C1 segment of cervical spinal cord (tissue), 14 donors: ENCODE measurements around the gene MCC.

ENCODE experiments used
- DNase-seq, 14 donors: peaks; one replicate each; lab custom pipeline; 2025; lab: John Stamatoyannopoulos, UW

The MCC gene

DNA sequence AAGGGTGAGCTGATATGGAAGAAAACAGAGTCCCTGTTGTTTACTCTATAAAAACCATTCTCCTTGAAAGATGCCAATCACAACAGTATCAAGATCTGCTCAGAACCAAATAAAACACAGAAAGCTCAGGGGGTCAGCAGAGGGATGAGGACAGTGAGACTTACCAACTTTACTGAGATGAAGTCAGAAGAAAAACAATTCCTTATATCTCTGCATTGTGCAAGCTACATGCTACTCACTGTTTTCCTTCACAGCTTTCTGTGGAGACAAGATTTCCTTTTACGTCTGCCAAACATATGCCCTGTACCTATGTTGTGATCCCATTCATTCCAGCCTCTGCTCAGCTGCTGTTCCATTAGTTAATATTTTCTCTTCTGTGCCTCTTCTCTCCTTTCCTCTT is 239.0 kb downstream of the MCC start:
- DNase-seq, result no peak

DNA sequence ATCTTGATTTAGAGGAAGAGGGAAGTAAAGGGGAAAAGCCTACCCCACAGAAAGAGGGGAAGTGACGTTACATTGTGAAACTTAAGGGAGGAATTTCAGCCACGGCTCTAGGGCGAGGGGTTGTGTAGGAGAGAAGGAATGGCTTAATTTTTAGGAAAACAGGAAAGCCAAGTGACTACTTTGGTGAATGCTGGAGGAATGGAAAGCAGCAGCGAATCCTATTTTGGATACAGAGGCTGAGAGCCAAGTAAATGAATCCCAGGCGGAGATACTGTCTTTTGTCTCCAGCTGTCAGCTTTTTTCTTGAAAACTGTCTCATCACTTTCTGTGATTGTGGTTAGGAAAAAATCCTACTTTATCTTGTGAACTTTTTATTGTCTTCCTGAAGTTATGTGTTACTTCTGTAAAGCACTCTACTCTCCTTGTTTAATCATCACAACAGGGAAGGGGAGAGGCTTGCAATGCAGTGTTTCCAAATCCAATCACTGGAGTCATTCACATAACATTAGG is 241.8 kb downstream of the MCC start:
- no peak for DNase-seq

DNA sequence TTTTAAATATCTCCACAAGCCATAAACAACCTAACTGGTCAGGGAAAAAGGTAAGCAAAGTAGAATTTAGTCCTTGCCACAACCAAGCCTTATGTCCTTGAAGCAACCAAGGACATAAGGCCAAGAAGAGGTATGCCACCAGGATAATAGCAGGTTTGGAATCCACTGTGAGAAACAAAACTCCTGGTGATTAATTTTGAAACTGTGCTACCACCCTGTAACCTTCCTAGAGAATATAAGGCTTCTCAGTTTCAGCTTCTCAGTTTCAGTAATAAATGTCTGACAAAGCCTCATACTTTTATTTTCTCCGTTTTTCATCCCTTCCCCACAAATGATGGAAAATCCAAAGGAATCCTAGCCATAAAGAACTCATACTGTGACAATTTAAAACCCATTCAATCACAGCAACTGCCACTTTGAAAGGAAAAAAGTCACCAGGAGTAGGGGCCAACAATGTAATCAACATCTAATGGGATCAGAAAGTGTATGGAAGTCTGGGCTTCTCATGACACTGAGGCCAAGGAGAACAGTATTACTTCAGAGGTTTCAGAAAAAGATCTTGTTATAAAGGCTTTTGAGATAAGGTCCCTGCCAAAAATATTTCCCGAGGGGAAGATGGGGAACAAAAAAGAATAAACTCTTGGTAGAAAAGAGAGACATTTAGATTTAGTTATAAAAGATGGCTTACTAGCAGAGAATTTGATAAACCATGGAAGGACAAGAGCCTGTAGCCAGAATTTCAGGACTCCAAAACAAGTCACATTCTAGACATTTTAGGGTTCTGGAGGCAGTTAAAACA is 242.6 kb downstream of the MCC start:
- DNase-seq, result no peak

DNA sequence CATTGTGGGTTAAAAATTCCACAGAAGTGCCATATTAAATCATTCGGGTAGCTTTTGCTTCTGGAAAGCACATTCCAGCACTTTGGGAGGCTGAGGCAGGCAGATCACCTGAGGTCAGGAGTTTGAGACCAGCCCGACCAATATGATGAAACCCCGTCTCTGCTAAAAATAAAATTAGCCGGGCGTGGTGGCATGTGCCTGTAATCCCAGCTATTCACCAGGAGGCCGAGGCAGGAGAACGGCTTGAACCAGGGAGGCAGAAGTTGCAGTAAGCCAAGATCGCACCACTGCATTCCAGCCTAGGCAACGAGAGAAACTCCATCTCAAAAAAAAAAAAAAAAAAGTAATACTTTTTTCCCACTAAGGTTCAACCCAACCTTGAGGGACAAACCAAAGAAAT is 243.3 kb downstream of the MCC start:
- no peak for DNase-seq

DNA sequence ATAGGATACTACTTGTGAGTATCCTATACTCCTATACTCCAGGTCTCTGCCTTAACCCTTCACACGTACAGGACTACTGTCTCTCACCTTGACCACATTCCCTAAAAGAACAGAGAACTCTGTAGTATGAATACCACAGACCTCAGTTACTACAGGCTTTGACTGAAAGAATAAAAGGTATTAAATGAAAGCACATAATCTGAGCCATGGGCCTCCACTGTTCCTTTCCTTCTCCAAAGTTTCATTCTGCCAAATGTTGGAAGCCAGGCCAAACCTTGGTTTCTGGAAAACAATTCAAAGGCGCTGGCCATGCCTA is 244.9 kb downstream of the MCC start:
- DNase-seq, result no peak

DNA sequence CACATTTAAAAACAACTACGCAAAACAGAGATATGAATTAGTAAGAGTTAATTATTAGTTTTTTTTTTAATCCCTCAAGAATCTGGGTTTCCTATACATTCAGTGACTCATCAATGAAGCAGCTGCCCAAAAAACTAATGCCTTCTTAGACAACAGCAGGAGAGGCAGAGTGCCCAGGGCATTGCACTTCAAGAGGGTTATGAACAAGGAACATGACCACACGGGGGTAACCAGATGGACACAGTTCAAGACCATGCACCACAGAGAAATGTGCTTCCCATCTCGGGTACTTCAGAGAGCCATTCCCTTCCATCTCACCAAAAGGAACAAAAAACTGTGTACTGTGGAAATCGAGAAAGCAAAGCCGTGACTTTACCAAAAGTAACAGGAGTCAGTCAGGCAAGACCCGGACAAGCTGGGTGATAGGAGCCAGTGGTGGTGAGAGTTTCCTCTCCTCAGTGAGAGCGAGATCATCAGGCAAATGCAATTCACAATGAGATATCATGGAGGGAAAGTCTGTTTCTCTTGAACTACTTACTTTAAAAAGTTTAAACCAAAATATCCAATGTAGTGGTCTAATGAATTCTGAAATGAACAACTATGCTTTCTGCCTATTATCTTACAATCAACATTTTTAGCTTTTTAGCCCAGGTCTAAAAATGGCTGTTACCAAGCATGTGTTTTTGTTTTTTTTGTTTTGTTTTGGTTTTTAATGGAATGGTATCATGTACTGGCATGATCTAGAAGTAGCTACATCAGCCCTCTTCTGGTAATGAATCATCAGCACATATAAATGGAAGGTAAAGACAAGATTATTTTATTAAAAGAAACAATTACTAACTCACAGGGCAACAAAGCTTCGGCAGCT is 245.5 kb downstream of the MCC start:
- DNase-seq, result no peak

DNA sequence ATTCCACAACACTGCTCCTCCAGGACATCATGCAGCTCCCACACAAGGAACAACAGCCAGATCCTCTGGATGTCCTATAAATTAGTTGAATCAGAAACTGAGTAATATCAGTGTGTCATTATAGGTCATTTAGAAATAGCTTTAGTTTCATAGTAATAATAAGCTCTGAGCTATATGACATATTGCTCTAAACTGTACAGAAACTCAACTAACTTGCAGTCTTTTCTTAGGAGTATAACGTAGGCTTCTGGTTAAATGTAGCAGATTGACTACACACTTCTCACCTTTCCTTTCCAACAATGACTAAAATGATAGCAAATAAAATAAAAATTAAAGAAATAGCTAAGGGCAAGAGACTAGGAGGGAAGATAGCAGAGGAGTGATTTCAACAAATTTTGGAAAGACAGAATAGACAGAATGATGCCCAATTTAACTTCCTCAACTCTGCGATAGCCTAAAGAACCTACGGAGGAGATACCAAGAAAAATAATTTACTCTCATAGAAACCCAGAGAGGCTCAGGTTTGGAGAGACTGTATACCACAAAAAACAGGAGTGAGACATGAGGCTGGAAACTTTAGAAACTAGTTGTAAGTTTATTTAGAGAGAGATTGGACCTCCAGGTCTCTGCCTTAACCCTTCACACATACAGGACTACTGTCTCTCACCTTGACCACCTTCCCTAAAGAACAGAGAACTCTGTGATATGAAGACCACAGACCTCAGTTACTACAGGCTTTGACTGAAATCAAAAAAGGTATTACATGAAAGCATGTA is 247.1 kb downstream of the MCC start:
- no peak for DNase-seq

DNA sequence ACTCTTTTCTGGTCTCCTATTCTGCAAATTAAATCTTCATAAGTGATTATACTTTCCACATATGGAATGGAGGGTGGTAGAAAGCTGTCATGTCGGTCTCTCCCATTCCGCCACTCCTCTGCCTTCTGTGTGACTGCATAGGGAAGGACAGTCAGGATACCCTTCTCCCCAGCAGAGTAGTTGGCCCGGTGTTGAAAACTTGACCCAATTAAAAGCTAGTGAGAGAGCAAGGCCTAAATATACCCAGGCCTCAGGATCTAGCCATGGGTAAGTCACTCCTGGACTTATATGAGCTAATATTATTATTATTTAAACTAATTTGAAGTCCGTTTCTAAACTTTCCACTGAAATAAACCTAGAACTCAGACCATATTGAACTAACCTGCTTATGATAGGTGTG is 248.2 kb downstream of the MCC start:
- DNase-seq, result no peak

DNA sequence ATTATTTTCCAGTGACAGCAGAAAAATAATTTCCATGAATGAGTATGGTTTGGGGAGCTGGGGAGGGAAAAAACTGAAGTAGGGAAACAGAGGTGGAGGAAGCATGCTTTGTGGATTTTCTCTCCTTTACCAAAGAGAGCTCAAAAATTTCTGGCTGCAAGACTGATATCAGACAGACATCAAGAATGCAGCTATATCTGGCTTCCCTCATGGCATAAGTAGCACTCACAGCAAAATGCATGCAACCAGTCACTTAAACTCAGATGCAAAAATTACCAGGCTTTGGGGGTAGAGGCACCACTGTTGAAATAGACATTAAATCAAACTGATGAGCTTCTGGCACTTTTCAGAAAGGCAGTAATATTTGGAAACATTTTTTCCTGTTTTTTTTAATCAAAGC is 250.4 kb downstream of the MCC start:
- no peak for DNase-seq

DNA sequence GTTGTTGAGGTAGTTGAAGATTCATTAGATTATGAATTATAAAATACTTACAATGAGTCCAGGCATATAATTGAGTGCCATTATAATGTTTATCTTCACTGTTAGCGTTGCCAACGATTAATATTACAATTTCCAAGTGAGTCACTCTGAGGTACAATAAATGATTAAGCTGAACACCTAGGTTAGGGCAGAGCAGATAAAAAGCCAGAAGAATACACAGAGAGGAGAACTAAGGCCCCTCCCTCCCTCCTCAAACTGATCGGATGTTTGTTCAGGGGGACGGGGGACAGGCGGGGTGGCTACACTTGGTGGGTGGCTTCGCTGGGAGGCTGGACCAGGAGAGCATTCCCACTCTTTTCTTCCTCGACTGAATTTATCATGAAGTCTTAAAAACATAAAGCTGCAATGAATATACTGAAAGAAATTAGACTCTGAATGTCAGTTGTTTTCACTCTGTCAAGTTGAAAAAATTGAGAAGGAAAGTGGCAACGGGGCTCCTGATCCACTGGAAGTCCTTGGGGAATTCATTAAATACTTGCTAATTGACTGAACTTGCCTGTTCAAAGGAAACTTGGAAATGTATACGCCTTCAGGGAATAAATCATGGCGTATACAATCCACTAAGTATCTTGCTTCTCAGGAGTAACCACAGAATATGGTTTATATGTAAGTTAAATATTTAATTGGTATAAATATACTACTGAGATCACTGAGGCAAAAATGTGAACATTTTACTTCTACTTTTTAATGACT is 251.5 kb downstream of the MCC start:
- no peak for DNase-seq

DNA sequence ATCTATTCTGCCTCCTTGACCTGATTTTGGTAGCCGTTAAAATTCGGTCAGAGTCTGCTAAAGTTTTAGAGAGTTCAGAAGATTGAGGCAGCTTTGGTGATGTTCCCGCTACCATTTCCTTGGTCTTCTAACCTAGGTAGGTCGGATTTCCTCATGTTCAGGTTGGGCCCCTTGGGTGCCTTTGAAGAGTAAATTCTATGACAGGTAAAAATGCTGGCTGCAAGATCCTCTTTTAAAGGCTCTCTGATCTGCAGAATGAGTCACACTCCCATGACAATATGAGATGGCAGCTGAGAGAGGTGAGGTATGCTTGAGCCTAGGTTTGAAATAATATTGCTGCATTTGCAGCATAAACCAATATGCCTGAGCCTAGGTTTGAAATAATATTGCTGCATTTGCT is 252.4 kb downstream of the MCC start:
- no peak for DNase-seq

DNA sequence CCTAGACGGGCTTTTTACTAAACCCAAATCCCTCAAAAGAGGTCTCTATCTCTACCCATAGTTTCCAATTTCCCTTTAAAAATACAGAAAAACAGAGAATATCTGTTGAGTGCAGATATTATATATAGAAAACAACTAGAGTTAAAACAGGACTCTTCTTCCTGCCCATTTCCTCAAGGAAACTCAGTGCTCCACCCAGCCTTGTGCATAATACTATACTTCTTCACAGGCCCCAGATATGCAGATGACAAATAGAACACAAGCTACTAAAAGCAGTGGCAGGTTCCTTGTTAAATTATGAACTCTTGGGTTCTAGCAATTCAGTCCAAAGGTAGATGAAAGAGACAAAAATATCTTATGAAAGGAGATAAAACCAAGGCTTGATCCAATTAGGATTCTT is 253.7 kb downstream of the MCC start:
- DNase-seq, result no peak

DNA sequence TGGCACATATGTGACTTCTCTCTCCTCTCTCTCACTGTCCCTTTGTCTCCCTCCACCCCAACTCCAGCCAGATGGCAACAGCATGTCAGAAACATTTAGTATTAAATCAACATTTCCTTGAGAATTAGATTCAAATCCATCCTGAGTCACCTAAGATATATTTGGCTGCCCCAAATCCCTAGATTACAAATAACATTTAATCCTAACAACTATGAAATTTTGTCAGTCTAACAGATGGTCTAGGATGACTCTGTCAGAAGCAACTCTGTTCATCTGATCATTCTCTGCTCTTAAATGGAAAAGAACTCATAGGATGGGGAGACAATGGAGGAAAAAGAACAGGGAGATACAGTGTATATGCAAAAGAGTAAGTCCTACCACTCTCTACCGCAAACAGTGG is 254.6 kb downstream of the MCC start:
- DNase-seq, result no peak

DNA sequence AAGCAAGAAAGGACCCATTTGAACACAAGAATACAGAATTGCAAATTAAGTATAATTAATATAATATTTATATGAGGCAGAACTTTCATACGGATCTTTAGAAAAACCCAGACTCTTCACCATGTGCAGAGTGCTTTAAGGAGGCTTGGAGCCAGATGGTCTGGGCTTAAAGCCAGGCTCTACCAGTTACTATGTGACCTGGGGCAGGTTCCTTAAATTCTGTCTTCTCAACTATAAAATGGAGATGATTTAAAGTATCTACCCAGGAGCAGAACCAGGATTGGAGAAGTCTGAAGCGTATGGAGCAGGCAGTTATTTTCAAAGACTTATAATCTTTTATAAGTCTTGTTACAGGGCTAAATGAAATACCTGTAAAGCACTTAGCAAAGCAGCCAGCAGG is 255.6 kb downstream of the MCC start:
- no peak for DNase-seq

DNA sequence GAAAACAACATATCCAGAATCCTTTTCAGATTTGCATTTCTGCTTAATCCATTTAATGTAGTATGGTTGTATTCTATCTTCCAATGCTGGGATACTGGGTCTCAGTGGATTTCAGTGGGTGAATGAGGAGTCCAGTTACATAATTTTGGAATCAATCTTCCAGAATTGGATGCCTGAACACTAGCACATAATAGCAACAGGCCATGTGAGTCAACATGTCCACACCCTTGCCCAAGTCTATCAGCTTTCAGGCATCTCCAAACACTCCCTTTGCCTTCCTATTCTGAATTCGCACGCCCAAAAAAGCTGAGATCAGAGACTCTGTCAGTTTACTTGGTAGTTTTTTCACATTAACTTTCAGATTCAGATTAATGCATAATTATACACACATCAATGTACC is 256.0 kb downstream of the MCC start:
- no peak for DNase-seq

DNA sequence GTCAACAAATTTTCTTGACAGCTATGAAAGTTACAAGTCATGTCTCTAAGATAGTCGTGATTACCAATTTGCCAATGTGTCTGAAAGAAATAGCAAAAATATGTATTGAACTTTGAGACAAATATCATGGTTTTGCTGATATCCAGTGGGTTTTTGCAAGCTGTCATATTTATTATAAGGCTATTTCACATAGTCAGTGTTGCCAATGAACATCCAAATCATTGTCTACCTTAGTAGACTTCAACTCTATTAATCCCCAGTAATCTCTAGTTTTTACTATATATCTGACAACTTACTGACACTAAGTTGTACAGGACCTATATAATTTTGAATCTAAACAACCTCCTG is 256.6 kb downstream of the MCC start:
- DNase-seq, result no peak

DNA sequence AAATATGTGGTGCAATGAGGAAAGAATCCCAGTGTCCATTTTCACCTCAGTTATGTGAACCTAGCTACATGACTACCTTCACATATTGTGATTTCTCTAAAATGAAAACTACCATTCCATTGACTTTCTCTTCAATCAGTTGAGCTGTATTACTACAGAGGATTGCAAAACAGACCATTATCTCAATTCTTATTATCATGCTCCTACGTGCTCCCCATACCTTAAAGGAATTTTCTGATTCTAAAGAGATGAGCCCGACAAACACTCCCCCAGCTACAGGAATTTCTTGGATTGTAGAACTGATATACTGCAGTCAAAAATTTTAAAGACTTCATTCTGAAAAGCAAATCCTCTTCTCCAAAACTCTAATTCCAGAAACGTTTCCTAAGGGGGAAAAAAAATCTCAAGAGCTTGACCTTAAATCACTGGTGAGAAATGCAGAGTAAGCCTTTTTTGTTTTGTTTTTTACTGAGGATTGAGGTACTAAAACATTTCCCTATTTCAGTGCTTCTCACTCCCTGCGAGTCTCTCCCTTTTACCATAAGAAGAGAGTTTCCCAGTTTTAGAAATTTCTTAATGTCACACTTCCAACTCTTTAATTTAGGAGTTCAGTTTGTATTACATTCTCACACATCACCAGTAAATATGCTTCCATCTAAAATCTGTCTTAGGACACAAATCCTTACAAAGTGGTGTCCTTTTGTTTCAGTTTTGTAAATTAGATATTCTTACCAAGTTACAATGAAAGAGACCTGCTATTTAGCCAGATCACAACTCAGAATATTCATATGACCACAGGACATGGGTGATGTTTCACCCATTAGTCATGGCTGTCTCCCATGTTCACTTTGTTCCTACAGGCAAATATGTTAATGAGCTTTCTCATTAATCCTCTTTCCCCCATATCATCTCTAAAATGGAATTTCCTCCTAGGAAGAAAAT is 257.3 kb downstream of the MCC start:
- no peak for DNase-seq

DNA sequence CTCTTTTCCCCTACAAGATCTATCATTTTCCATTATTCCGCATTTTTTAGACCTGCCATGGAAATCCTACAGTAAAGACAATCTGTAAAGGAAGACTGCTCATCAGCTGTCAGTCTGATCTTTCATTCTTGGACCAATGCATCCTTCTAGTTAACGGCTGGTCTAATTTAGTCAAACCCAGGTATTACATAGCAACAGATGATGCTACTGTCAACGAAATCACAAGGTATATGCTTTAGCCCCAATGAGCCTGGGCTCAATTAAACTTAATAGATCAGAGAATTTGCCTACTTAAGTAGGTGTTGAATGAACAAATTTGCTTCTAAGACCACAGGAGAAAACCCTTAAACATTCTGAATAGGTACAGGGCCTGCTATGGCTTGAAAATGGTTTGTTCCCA is 260.5 kb downstream of the MCC start:
- DNase-seq, result no peak

DNA sequence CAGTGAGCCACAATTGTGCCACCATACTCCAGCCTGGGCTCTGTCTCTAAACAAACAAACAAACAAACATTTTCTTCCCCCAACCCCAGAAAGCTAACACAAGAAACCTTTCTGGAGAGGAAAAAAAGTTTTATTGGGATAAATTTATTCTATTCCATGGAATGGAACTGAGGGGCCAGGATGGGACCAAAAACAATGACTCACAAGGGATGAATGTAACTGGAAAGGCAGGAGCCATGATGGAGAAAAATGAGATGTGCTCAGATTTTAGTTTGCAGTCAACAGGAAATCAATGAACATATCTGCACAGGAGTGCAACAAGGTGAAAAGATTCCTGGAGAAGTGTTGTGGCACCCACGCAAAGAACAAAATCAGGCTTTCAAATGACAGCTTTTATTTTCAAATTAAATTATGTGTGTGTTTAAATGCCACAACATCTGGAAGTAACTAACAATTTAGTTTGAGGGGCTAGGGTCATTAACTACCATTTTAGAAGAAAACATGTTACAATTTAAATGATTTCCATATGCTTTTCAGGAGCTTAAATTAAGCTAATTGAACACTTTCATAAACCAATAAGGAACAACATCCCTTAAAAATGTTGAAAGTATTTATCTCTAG is 262.0 kb downstream of the MCC start:
- DNase-seq, result no peak

DNA sequence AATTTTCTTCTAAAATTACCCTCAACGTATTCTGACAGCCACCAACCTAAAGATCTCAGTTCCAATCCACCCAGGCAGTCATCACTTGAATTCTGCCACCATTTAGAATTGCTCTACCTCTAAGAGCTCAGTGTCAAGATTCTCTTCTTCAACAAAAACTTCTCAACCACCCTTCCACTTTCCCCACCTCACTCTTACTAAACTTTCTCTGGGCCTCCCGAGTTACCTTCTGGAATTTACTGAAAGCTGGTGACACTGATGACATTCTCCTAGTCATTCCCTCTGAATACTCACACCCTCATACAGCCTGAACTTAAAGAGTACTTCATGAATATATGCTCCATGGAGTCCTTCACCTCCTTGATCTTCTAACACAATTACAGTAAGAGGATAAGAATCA is 263.0 kb downstream of the MCC start:
- DNase-seq, result no peak
